ENCODE measurements around the gene ITGA5. TPM values are rescaled to one million over a fixed set of nuclear protein-coding genes. Genes with fewer than 3 reads are reported as not detected.

ITGA5 gene
- total RNA-seq, 4 donors from 2014 or later = 76.9 to 292 (median 118) TPM

DNA sequence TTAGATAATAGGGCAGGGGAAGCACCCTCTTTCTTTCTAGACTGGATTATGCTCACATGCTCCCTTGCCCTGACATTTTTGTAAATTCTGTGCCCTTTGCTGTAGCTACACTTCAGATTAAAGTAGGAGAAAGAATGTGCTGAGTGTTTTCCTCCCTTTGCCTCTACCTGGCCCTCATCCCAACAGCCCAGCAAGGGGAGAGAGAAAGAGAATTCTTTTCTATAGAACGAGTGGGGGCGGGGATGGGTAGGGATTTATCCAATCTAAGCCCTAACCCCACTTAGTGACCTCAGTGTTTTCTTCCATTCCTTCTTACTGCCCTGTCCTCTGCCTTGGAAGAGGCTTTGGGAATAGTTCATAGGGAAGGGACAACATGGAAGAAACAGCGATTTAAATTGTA, 68.3 kb downstream of the ITGA5 start:
- TF ChIP-seq, protein P1, sequence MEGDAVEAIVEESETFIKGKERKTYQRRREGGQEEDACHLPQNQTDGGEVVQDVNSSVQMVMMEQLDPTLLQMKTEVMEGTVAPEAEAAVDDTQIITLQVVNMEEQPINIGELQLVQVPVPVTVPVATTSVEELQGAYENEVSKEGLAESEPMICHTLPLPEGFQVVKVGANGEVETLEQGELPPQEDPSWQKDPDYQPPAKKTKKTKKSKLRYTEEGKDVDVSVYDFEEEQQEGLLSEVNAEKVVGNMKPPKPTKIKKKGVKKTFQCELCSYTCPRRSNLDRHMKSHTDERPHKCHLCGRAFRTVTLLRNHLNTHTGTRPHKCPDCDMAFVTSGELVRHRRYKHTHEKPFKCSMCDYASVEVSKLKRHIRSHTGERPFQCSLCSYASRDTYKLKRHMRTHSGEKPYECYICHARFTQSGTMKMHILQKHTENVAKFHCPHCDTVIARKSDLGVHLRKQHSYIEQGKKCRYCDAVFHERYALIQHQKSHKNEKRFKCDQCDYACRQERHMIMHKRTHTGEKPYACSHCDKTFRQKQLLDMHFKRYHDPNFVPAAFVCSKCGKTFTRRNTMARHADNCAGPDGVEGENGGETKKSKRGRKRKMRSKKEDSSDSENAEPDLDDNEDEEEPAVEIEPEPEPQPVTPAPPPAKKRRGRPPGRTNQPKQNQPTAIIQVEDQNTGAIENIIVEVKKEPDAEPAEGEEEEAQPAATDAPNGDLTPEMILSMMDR (IDR thresholded peaks at IDR 0.05) = no peak
- ATAC-seq (ENCODE audit: low FRiP score) = no peak
- DNase-seq (ENCODE audit: low spot score) = no peak

DNA sequence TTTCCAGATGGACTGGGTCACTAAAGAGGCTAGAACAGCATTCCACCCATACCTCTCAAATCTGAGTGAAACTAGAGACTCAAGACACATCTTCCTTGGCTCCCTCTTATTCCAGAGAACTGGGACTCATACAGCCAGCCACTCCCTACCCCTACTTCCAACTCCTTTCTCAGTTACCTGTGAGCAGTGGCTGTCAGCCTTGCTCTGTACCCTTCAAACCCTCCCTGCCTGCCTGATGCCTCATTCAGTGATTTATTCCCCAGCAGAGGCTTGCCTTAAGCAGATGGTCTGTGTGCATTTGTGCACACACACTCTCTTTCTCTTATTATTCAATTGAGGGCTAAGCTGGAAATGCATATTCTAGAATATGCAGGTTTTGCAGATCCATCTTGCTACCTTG, 69.4 kb downstream of the ITGA5 start:
- TF ChIP-seq, protein P1 (IDR thresholded peaks at IDR 0.05) = no peak
- ATAC-seq (ENCODE audit: low FRiP score) (no peak), DNase-seq (ENCODE audit: low spot score) (no peak)

DNA sequence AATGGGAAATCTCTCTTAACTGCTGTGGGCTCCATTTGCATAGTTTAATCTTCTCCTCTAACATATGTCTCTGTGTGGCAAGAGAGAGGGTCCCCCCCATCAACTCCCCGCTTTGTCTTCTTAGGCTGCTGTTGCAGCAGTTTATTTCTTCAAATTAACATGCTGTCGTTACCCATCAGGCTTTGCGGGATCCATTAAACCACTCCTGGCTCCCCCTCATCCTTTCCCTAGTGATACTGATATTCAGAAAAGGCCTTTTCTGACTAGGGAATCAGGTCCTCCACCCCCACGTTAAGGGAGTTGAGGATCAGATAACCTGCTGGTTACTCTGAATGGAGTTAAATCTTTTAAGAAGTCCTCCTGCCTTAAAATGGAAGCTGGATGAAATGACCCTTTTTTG, 70.0 kb downstream of the ITGA5 start:
- ATAC-seq (ENCODE audit: low FRiP score) = no peak
- TF ChIP-seq, protein P1 (IDR thresholded peaks at IDR 0.05) = no peak
- DNase-seq (ENCODE audit: low spot score) = no peak

Other genes starting within 250 kb of the ITGA5 start
- gene SMUG1, start 230.3 kb downstream of the ITGA5 start, total RNA-seq = 10 to 100 TPM; 17.2 to 46.5 (median 36.7) TPM
- 10 to 100 TPM; 20.9 to 38.8 (median 25.3) TPM for gene CBX5, start 139.1 kb downstream of the ITGA5 start, total RNA-seq
- 100 to 1,000 TPM; 352 to 497 (median 414) TPM for gene HNRNPA1, start 138.5 kb downstream of the ITGA5 start, total RNA-seq
- 10 to 100 TPM in 1 of 4 donors, 1 to 10 TPM in 2, under 1 TPM in 1; 0.72 to 16.9 (median 2.1) TPM for gene NFE2, start 118.3 kb downstream of the ITGA5 start, total RNA-seq
- gene COPZ1, start 94.1 kb downstream of the ITGA5 start, total RNA-seq = 100 to 1,000 TPM in 1 of 4 donors, 10 to 100 TPM in 3; 55.5 to 114 (median 81.8) TPM
- 1 to 10 TPM in 3 of 4 donors, not detected in 1; 1.0 to 3.5 (median 2.9) TPM for gene GPR84, start 54.8 kb downstream of the ITGA5 start, total RNA-seq
- 10 to 100 TPM in 3 of 4 donors, 1 to 10 TPM in 1; 9.5 to 36.3 (median 21.8) TPM for gene ZNF385A, start 34.5 kb downstream of the ITGA5 start, total RNA-seq
- under 1 TPM in 1 of 4 donors, not detected in 3; 0.96 TPM for gene GTSF1, start 54.3 kb upstream of the ITGA5 start, total RNA-seq
- gene NCKAP1L, start 78.5 kb upstream of the ITGA5 start, total RNA-seq = 10 to 100 TPM; 23.4 to 81.4 (median 43.0) TPM
- gene PDE1B, start 130.3 kb upstream of the ITGA5 start, total RNA-seq = 10 to 100 TPM; 29.9 to 85.6 (median 39.0) TPM
- 100 to 1,000 TPM; 115 to 168 (median 145) TPM for gene PPP1R1A, start 169.4 kb upstream of the ITGA5 start, total RNA-seq
- gene LACRT, start 215.6 kb upstream of the ITGA5 start, total RNA-seq = not detected
- not detected for gene DCD, start 229.1 kb upstream of the ITGA5 start, total RNA-seq

Data from omental fat pad (tissue), 4 donors.